Measurements from ENCODE around the gene GRIN3B.
A peak's percentile ranks its signal among the peaks of the same experiment; 100 is the strongest.
"Not testable (repeated sequence)": the region's sequence is repeated elsewhere in the genome, so short reads cannot be mapped to it uniquely, and the experiment has no call there.

The GRIN3B gene
- total RNA-seq, result 0 to 0.74 (median 0.24) reads per million in 9 experiments

GRCh38 chr19:1000095-1000494 lies at the start of gene GRIN3B:
Gene GRIN3B, plus strand, starts transcription at chr19:1000419. Its CDS starts 19 bp downstream, at chr19:1000438.
- DNase-seq, result peak; percentile 41 to 49 (median 44)
- Mint-ChIP-seq H3K36me3 (ENCODE audit: insufficient read depth) (peaks cover 24% of the 10 kb centered on the region), H3K27me3 (peaks cover 21 to 40% of the 10 kb centered on the region in 2 donors), H3K4me1 (ENCODE audit: low read depth in 2 of 2) (peaks cover 13 to 19% of the 10 kb centered on the region in 2 donors), H3K4me3 (peak within 1 kb of the TSS; percentile 54 to 59), H3K9me3 (no peaks in the 10 kb centered on the region), H3K27ac (peak within 1 kb of the TSS in 1 of 2 donors; percentile 18)
- ATAC-seq (replicated peaks), result no peak

- peak overlapping the region; percentile 73 to 82 for H3K4me3 Mint-ChIP-seq
- no peak for ATAC-seq (replicated peaks)
- peaks cover 5 to 18% of the 10 kb centered on the region in 2 donors for H3K4me1 Mint-ChIP-seq (ENCODE audit: low read depth in 2 of 2)
Observed at GRCh38 chr19:952049-952679, 48.1 kb upstream of the GRIN3B start.

GRCh38 chr19:952680-953444 lies 47.4 kb upstream of the GRIN3B start:
- Mint-ChIP-seq H3K27me3 (no peaks in the 10 kb centered on the region), H3K4me3 (peak overlapping the region; percentile 73 to 82), H3K27ac (peak overlapping the region; percentile 74 to 85), H3K36me3 (ENCODE audit: insufficient read depth) (no peaks in the 10 kb centered on the region), H3K9me3 (no peaks in the 10 kb centered on the region), H3K4me1 (ENCODE audit: low read depth in 2 of 2) (peaks cover 5 to 18% of the 10 kb centered on the region in 2 donors)
- DNase-seq, result no peak
- ATAC-seq (replicated peaks), result peak; percentile 16

More at GRCh38 chr19:952049-952679, 48.1 kb upstream of the GRIN3B start:
- Mint-ChIP-seq H3K36me3 (ENCODE audit: insufficient read depth) (no peaks in the 10 kb centered on the region), H3K9me3 (no peaks in the 10 kb centered on the region), H3K27ac (peak overlapping the region; percentile 78 to 85), H3K27me3 (no peaks in the 10 kb centered on the region)
- no peak for DNase-seq

GRCh38 chr19:953445-954271 lies 46.6 kb upstream of the GRIN3B start:
- ATAC-seq (replicated peaks), result no peak
- peaks cover 5 to 18% of the 10 kb centered on the region in 2 donors for H3K4me1 Mint-ChIP-seq (ENCODE audit: low read depth in 2 of 2)

GRCh38 chr19:954272-954671 lies 45.9 kb upstream of the GRIN3B start:
- no peak overlapping the region for H3K4me3 Mint-ChIP-seq
- no peak for DNase-seq
- H3K27me3 Mint-ChIP-seq, result no peaks in the 10 kb centered on the region
- H3K27ac Mint-ChIP-seq, result no peak overlapping the region
- H3K36me3 Mint-ChIP-seq (ENCODE audit: insufficient read depth), result no peaks in the 10 kb centered on the region
- H3K9me3 Mint-ChIP-seq, result no peaks in the 10 kb centered on the region
- ATAC-seq (replicated peaks), result no peak
- H3K4me1 Mint-ChIP-seq (ENCODE audit: low read depth in 2 of 2), result peaks cover 6 to 18% of the 10 kb centered on the region in 2 donors

More at GRCh38 chr19:953445-954271, 46.6 kb upstream of the GRIN3B start:
- no peaks in the 10 kb centered on the region for H3K27me3 Mint-ChIP-seq
- peak overlapping the region; percentile 74 to 85 for H3K27ac Mint-ChIP-seq
- no peak for DNase-seq
- H3K9me3 Mint-ChIP-seq, result no peaks in the 10 kb centered on the region
- no peaks in the 10 kb centered on the region for H3K36me3 Mint-ChIP-seq (ENCODE audit: insufficient read depth)
- peak overlapping the region; percentile 73 to 82 for H3K4me3 Mint-ChIP-seq

GRCh38 chr19:954672-955494 lies 45.3 kb upstream of the GRIN3B start:
- no peaks in the 10 kb centered on the region for H3K27me3 Mint-ChIP-seq
- ATAC-seq (replicated peaks) (no peak), DNase-seq (no peak)
- H3K4me3 Mint-ChIP-seq, result no peak overlapping the region
- no peak overlapping the region for H3K27ac Mint-ChIP-seq
- H3K36me3 Mint-ChIP-seq (ENCODE audit: insufficient read depth), result no peaks in the 10 kb centered on the region
- peaks cover 8 to 21% of the 10 kb centered on the region in 2 donors for H3K4me1 Mint-ChIP-seq (ENCODE audit: low read depth in 2 of 2)
- no peaks in the 10 kb centered on the region for H3K9me3 Mint-ChIP-seq

- ATAC-seq (replicated peaks), result no peak
- Mint-ChIP-seq H3K27ac (no peak overlapping the region), H3K9me3 (no peaks in the 10 kb centered on the region), H3K27me3 (no peaks in the 10 kb centered on the region), H3K36me3 (ENCODE audit: insufficient read depth) (no peaks in the 10 kb centered on the region), H3K4me1 (ENCODE audit: low read depth in 2 of 2) (peaks cover 8 to 21% of the 10 kb centered on the region in 2 donors), H3K4me3 (no peak overlapping the region)
- no peak for DNase-seq
Observed at GRCh38 chr19:955803-956765, 44.1 kb upstream of the GRIN3B start.

GRCh38 chr19:956766-957440 lies 43.3 kb upstream of the GRIN3B start:
- Mint-ChIP-seq H3K4me3 (no peak overlapping the region), H3K27ac (no peak overlapping the region), H3K36me3 (ENCODE audit: insufficient read depth) (no peaks in the 10 kb centered on the region), H3K4me1 (ENCODE audit: low read depth in 2 of 2) (peaks cover 8 to 16% of the 10 kb centered on the region in 2 donors), H3K27me3 (no peaks in the 10 kb centered on the region), H3K9me3 (no peaks in the 10 kb centered on the region)
- ATAC-seq (replicated peaks), result no peak
- no peak for DNase-seq

- H3K9me3 Mint-ChIP-seq; H3K27me3 Mint-ChIP-seq; DNase-seq; H3K4me3 Mint-ChIP-seq; ATAC-seq (replicated peaks); H3K36me3 Mint-ChIP-seq (ENCODE audit: insufficient read depth); H3K27ac Mint-ChIP-seq: not testable (repeated sequence)
- H3K4me1 Mint-ChIP-seq (ENCODE audit: low read depth in 2 of 2), result peaks cover 8 to 16% of the 10 kb centered on the region in 2 donors
Observed at GRCh38 chr19:957578-957977, 42.6 kb upstream of the GRIN3B start.

- ATAC-seq (replicated peaks) (no peak), DNase-seq (no peak)
- Mint-ChIP-seq H3K4me3 (no peak overlapping the region), H3K36me3 (ENCODE audit: insufficient read depth) (peaks cover 3% of the 10 kb centered on the region), H3K9me3 (no peaks in the 10 kb centered on the region), H3K27me3 (no peaks in the 10 kb centered on the region), H3K27ac (no peak overlapping the region), H3K4me1 (ENCODE audit: low read depth in 2 of 2) (peaks cover 4 to 6% of the 10 kb centered on the region in 2 donors)
Observed at GRCh38 chr19:958967-959855, 41.0 kb upstream of the GRIN3B start.

GRCh38 chr19:960020-960419 lies 40.2 kb upstream of the GRIN3B start:
- Mint-ChIP-seq H3K27ac (no peak overlapping the region), H3K4me1 (ENCODE audit: low read depth in 2 of 2) (peaks cover 3 to 4% of the 10 kb centered on the region in 2 donors), H3K4me3 (no peak overlapping the region), H3K27me3 (no peaks in the 10 kb centered on the region), H3K36me3 (ENCODE audit: insufficient read depth) (peaks cover 4% of the 10 kb centered on the region), H3K9me3 (no peaks in the 10 kb centered on the region)
- no peak for ATAC-seq (replicated peaks)
- DNase-seq, result no peak
